GM19240 (cell line): ENCODE measurements around the gene ANTXR1.

ENCODE experiments used
- DNase-seq: peaks from one replicate; pipeline ENCODE4 v3.0.0; 2011; ENCODE audit warnings: low spot score; ENCODE audit not compliant: insufficient read length

Gene ANTXR1

GRCh38 chr2:69204654-69205053 lies 191.7 kb downstream of the ANTXR1 start:
- DNase-seq: no peak

DNA sequence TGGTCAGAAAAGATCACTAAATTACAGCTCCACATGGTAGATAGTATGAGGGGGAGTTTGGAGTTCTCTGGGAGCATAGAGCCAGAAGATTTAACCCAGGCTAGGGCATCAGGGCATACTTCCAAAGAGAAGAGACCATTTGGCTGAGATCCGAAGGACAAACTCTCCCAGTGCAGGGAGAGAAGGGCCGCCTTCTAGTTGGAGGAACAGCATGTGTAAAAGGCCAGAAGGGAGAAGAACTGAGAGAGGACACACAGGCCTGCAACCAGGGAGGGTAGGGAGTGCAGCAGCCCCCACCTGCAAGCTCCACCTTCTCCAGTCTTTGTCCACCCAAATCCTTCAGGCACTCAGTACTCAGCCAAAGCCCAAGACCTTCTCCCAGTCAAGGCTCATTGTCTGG lies 192.1 kb downstream of the ANTXR1 start:
- DNase-seq: no peak

GRCh38 chr2:69205491-69205890 lies 192.5 kb downstream of the ANTXR1 start:
- DNase-seq: no peak

DNA sequence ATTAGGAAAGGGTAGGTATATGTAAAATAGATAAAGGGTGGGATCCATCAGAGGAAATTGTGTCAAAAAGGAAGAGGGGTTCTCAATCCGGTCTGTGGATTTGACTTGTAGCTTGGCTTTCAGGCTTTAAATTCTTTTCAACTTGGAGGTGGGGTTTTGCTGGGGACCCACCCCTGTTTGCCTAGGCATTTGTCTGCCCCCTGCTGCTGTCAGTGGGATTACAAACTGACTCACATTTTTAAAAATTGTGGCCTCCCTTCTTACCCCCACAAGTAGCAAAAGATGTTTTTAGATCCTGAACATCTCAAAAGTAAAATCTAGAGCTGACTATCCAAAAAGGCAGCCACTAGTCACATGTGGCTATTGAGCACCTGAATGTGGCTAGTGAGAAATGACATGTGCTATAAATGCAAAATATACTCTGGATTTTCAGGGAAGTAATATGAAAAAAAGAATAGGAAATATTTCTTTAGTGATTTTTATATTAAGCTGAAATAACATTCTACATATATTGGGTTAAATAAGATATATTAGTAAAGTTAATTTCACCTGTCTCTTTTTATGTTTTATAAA lies 195.1 kb downstream of the ANTXR1 start:
- no peak for DNase-seq

DNA sequence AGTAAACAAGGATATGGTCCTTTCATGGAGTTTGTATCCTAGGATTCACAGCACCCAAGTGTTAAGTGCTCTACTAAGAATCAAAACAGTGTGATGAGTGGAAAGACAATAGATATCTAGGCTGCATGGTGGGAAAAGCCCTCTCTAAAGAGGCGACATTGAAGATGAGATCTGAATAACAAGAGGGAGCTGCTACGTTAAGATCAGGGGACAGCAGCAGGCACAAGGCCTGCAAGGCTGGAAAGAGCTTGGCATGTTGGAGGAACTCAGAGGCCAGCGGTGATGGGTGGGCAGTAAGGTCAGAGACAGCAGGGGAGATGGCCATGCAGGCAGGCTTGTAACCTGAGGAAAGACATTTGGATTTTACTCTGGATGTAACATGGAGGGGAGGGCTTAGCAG lies 196.5 kb downstream of the ANTXR1 start:
- DNase-seq: no peak

DNA sequence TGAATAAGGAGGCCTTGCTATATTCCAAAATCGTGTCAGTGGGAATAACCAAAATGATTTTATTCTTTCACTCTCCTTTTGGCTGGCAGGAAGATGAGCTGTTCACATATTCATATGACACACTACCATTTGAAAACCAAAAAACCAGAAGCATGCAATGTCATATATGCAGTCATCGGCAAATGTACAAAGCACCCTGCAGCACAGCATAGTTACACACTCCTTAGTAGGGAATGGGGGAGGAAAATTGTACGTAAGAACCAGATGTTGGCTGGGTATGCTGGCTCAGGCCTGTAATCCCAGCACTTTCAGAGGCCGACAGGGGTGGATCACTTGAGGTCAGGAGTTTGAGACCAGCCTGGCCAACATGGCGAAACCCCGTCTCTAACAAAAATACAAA lies 197.4 kb downstream of the ANTXR1 start:
- DNase-seq: no peak

DNA sequence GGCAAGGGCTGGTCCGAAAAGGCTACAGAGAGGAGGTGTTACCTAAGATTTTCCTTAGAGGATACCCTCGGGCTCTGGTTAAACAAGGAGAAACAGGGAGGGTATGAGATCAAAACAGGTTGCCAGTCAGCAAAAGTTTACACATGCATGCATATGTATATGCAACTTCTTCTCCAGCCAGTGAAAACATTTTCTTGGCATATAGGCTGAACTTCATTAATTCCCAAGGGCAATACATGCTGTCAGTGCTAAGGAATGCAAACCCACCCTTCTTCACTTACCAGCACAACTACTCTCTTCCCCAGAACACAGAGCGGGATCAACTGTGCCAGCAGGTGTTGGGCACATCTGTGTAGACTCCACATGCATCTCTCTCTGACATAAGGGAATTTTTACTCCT lies 198.1 kb downstream of the ANTXR1 start:
- no peak for DNase-seq

- DNase-seq: no peak
Observed at GRCh38 chr2:69211686-69212085, 198.7 kb downstream of the ANTXR1 start.

DNA sequence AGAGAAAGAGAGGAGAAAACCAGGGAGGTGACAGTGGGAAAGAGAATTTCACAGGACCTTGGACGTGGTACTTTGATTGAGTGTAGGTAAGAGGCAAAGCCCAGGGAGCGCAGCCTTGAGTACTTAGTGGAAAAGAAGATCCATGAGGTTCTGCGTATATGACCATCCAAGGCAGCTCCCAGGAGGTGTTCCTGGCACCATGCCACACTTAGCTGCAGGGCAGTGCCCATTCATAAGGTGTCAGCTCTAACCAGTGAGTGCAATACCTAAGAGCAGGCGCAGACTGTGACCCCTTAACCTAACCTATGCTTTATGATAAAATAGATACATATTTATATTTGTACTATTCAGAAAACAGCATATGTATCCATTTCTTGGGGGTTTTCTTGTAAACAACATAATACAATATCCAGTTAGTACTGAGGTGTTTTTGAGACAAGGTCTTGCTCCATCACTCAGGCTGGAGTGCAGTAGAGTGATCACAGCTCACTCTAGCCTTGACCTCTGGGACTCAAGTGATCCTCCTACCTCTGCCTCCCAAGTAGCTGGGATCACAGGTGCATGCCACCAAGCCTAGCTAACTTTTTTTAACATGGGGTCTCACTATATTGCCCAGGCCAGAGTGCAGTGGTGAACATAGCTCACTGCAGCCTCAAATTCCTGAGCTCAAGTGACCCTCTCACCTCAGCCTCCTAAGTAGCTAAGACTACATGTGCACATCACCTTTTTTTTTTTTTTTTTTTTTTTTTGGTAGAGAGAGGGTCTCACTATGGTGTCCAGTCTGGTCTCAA lies 199.5 kb downstream of the ANTXR1 start:
- no peak for DNase-seq

DNA sequence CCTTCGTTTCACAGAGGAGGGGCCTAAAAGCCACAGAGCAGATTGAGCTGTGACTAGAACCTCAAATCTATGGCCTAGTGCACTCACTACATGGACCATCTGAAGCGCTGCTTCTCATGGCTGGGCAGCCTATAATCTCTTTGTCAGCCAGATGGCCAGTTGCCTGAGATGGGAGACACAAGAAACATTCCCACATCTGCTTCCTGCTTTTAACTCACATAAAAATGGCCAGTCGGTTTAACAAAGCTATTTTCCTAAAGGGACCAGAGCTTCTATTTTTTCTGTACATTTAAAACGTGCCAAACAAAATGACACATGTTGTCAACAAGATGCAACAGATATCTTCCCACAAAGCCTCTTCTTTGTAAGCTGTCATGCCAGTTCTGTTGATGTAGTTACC lies 200.2 kb downstream of the ANTXR1 start:
- DNase-seq: no peak

DNA sequence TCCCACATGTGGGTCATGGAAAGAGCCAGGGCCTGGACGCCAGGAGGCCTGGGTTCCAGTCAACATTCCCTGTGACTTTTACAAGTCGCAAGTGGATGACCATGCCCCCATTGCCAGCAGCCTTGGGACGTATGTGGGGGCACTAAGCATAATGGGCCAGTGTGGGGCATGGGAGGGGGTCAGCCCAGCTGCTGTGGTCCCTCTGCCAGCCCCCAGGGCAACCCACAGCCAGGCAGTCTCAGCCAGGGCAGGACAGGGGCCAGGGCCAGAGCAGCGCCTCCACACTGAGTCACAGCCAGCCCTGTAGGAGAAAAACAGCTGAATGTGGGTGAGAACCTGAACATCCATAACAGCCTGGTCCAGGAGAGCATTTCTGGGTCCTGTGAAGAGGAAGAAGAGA lies 200.8 kb downstream of the ANTXR1 start:
- no peak for DNase-seq

- no peak for DNase-seq
Observed at GRCh38 chr2:69214898-69215297, 201.9 kb downstream of the ANTXR1 start.

DNA sequence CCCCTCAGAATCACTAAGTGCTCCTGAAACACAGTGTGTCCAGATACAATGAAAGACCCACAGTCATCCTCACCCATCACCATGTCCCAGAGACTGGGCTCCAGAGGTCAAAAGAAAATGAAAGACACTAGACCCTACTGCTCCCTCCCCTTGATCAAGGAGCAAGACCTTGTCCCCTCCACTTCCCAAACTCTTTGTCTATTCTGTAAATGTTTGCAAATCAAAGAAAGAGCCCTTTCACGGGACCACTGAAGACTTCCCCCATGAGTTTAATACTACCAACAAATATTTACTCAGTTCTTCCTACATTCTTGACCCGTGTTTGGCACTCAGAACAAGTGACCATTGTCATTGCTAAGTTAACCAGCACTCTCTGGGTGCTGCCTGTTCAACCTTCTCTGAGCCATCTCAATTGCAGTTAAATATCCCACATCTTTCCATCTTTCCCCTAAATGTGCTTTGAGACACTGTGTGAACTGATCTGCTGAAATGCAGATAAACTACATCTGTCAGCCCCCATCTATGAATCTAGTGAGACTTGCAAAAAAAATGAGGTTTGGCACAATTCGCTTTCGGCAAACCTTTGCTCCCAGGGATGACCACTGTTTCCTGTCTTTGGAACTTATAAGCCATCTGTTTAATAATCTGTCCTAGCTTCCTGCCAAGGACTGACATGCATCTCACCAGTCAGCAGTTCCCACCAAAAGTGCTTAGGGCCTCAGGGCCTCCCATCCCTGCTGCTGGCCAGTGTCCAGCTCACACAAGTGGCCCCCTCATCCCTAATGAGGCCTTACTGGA lies 203.8 kb downstream of the ANTXR1 start:
- no peak for DNase-seq

DNA sequence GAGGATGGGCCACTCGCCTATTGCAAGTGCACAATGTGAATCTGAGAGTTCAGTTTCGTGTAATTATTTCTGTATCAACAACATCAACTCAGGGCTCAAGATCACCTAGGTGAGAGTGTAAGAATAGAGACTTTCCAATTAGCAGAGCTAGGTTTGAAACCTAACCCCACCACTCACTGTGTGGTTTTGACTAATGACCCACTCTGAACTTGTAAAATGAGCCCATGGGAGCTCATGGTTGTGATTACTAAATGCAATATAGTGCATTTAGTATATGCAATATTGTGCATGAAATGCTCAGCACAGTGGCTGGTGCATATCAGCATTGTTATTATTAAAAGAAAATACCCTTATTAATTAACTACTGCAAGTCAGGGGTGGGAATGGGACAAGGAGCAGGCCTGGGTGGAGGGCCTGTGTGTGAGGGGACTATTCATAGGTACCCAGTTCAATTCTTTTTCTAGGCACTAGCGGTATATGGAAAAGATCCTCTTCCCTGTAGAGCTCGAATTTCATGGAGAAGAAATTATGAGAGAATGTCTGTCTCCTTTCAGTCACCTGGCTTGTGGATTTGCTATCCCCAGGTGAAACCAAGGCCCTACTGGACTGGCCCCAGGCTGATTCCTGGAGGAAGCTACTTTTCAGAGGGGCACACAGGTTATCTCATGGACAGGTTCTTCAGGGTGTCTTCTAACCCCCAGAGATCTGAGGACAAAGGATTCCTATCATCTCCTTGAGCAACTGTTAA lies 204.5 kb downstream of the ANTXR1 start:
- DNase-seq: no peak

- DNase-seq: no peak
Observed at GRCh38 chr2:69221512-69221911, 208.5 kb downstream of the ANTXR1 start.

DNA sequence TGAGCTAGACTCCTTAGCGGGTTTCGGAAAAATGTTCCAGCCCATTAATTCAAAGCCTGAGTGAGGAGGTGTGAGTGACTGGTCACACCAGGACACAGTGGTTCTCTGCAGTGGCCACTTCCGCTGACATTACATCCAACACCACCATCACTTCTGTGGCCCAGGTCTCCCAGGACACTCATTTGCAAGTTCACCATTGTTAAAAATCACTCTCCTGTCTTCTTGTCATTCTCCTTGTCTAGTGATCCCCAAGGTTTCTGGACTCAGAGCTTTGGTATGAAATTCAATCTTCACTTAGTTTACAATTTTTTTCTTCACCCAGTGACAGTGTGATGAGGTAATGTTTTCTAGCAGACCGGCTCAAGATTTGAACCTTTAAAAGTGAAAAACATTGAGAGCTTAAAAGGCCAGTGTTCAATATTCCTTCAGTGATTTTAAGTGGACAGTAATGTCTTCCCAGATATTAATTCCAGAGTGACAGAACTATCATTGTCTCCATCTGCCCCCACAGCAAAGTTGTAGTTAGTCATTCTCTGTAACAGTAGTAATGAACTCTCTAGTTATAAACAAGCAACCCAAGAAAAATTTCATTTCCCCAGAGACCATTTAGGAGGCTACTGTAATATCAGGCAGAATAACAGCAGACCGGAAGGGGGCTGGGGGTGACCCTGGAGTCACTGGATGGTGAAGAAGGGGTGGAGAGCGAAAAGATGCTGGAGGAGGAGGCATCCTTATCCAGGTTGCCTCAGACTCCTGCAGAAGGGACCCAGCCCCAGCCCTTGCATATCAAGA lies 209.2 kb downstream of the ANTXR1 start:
- DNase-seq: no peak

DNA sequence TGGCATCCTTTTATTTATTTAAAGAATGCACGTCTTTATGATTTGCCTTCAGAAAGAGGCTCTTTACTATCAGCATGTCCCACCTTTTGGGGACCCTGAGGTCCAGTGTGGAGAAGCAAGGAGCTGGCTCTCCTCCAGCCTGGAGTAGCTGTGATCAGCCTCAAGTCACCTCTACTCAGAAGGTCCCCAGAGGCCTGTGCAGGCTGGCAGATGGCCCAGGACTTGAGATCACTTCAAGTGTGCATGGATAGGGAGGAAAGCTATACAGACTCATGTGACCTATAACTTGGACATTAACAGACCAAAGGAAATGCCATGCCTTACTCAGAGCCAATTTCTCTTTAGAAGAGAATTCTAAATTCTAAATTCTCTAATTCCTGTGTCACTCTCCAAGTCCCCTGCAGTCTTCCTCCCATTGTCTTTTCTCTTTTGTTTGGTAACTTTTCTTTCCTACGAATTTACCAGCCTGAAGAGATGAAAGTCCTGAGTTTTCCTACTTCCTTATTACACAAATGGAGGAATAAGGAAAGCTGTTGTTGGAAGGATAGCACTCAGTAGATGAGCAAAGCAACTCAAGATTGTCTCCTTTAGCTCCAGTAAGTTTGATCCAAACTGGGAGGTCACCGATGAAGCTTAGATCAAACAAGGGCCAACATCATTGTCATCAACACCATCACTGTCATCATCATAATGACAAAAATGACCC lies 210.1 kb downstream of the ANTXR1 start:
- no peak for DNase-seq

DNA sequence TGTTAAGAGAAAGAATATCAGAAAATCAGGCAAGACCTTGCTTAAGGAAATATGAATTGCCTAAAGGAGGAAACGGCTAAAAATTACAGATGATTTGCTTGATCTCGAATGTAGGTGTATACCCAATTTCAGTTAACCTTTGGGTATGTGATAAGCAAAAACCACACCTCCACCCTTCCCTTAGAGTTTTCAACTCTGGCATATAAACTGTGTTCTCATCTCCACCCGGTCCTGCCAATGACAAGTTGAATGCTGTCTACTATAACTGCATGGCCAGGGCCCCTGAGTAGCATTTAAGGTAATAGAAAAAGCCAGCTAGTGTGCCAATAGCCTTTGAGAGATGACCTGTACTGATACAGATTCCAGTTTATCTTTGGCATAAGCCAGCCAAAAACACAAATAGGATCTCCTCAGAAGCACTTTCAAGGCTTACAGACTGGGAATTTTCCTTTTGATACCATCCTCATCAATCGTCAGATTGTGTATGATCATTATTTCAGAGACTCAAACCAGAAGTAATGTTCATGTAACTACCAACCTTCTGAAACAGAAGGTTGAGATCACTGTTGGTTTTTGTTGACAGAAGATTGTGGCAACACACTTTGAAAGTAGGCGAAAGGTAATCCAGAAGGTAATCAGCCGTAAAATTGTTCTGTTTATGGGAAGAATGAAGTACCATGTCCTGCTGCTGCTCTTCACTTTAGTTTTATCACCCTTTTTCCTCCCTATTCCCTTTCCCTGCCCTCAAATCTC lies 211.0 kb downstream of the ANTXR1 start:
- no peak for DNase-seq

GRCh38 chr2:69224512-69224837 lies 211.5 kb downstream of the ANTXR1 start:
- DNase-seq: no peak

DNA sequence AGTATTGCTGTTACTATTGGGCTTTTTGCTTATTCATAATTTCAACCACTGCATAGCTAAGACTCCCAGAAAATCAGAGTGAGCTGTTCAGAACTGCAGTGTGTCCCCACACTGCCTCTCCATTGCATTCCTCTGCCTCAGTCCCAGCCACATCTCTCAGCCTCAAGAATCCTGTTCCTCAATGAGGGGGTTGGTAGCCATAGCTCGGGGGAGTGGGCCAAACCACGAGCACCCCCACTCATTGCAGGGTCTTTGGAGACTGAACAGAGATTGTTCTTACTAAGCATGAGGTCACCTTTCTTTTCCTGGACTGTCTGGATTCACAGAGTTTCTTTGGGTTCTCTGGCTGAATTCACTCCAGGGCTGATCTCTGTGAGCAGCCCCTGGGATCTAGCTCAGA lies 213.0 kb downstream of the ANTXR1 start:
- no peak for DNase-seq
